B cell (primary cell): ENCODE results near the gene SERF2. TPM values are rescaled to one million over a fixed set of nuclear protein-coding genes. Genes with fewer than 3 reads are reported as not detected.
"Not testable (repeated sequence)": the region's sequence is repeated elsewhere in the genome, so short reads cannot be mapped to it uniquely, and the experiment has no call there.

Experiments
- ATAC-seq: fragments of 200-7000 bp; cut with Tn5 transposase; one replicate; pipeline ENCODE4 v1.10.0; 2021; ENCODE audit warnings: low read depth, mild to moderate bottlenecking, moderate number of reproducible peaks, moderate library complexity
- CTCF ChIA-PET: fragments of 350-600 bp; sonication (Branson Sonifier 250); formaldehyde crosslinking; loops from one replicate; lab custom pipeline; 2021; ENCODE audit warnings: antibody characterized with exemption, inconsistent platforms; lab: Charles Lee
- POLR2A ChIA-PET: fragments of 350-600 bp; sonication (Branson Sonifier 250); formaldehyde crosslinking; loops from one replicate; lab custom pipeline; 2021; ENCODE audit warnings: antibody characterized with exemption; lab: Charles Lee
- DNase-seq: peaks from one replicate; pipeline ENCODE4 v3.0.0; 2013
- H2AFZ ChIP-seq: 2 replicates; pipeline ENCODE4 v1.6.1; 2012; ENCODE audit warnings: mild to moderate bottlenecking, low read depth, low read length; ENCODE audit not compliant: insufficient read depth, poor library complexity, severe bottlenecking
- H3K27ac ChIP-seq, 2 donors: 1 replicate in 1 of 2; 2 replicates in 1 of 2; pipeline ENCODE4 v1.5.1; 2012 to 2013; ENCODE audit warnings: low read length in 2 of 2, mild to moderate bottlenecking in 2 of 2, moderate library complexity in 1 of 2
- H3K27me3 ChIP-seq, 4 experiments: fragments of 200-600 bp in 1 of 4; sonication (generic) in 1 of 4; replicated peaks in 1 of 4; 1 replicate in 2 of 4; 2 replicates in 2 of 4; pipeline versions ENCODE4 v1.6.1 to v1.7.0; 2013 to 2016; ENCODE audit warnings: low read length in 3 of 4, mild to moderate bottlenecking in 2 of 4, mixed read lengths in 1 of 4, moderate library complexity in 1 of 4; ENCODE audit not compliant: insufficient read depth in 4 of 4, control insufficient read depth in 3 of 4; ENCODE audit errors: control extremely low read depth in 1 of 4
- H3K36me3 ChIP-seq, 2 experiments: replicated peaks in 1 of 2; 1 replicate in 1 of 2; 2 replicates in 1 of 2; pipeline versions ENCODE4 v1.6.1 to v1.7.1; 2013; ENCODE audit warnings: low read length in 1 of 2; ENCODE audit not compliant: insufficient read depth in 2 of 2, control insufficient read depth in 1 of 2; ENCODE audit errors: control extremely low read depth in 1 of 2, extremely low read depth in 1 of 2
- H3K4me1 ChIP-seq, 2 donors: fragments of 200-600 bp in 1 of 2; sonication (generic) in 1 of 2; 1 replicate in 1 of 2; 2 replicates in 1 of 2; pipeline versions ENCODE4 v1.5.1 to v1.6.1; 2013 to 2017; ENCODE audit warnings: low read length in 2 of 2; ENCODE audit not compliant: control insufficient read depth in 2 of 2, insufficient read depth in 2 of 2
- H3K4me2 ChIP-seq: replicated peaks from 2 replicates; pipeline ENCODE3; 2012; ENCODE audit warnings: mild to moderate bottlenecking, low read depth, low read length; ENCODE audit not compliant: poor library complexity, severe bottlenecking
- H3K4me3 ChIP-seq, 5 experiments: fragments of 200-600 bp in 1 of 5; sonication (generic) in 1 of 5; 1 replicate in 3 of 5; 2 replicates in 2 of 5; pipeline versions ENCODE4 v1.5.1 to v1.7.0; 2011 to 2016; ENCODE audit warnings: low read length in 4 of 5, mild to moderate bottlenecking in 4 of 5, low read depth in 2 of 5, control low read depth in 1 of 5, moderate library complexity in 1 of 5; ENCODE audit not compliant: insufficient read depth in 1 of 5; ENCODE audit errors: control extremely low read depth in 1 of 5, extremely low read depth in 1 of 5
- H3K79me2 ChIP-seq: fragments of 200-600 bp; sonication (generic); one replicate; pipeline ENCODE4 v1.6.0; 2016; ENCODE audit warnings: low read length; ENCODE audit not compliant: control insufficient read depth, insufficient read depth
- H3K9ac ChIP-seq: fragments of 200-600 bp; sonication (generic); 2 replicates; pipeline ENCODE4 v1.6.1; 2017; ENCODE audit warnings: mild to moderate bottlenecking, low read length, moderate library complexity
- H3K9me3 ChIP-seq, 3 donors: one replicate each; pipeline versions ENCODE4 v1.6.1 to v1.7.1; 2013; ENCODE audit warnings: low read length in 2 of 3; ENCODE audit not compliant: control insufficient read depth in 2 of 3, insufficient read depth in 1 of 3; ENCODE audit errors: control extremely low read depth in 1 of 3
- H4K20me1 ChIP-seq: 2 replicates; pipeline ENCODE4 v1.6.0; 2012; ENCODE audit warnings: mild to moderate bottlenecking, low read length; ENCODE audit not compliant: insufficient read depth, control insufficient read depth, poor library complexity, severe bottlenecking
- H3K27ac Mint-ChIP-seq: one replicate; pipeline ENCODE4 v1.8.0; 2021; ENCODE audit warnings: mixed read lengths
- H3K27me3 Mint-ChIP-seq: one replicate; pipeline ENCODE4 v1.8.0; 2021; ENCODE audit warnings: mixed read lengths
- H3K4me1 Mint-ChIP-seq: one replicate; pipeline ENCODE4 v1.8.0; 2021; ENCODE audit warnings: mixed read lengths
- H3K4me3 Mint-ChIP-seq: one replicate; pipeline ENCODE4 v1.8.0; 2021; ENCODE audit warnings: mixed read lengths
- H3K9me3 Mint-ChIP-seq: one replicate; pipeline ENCODE4 v1.8.0; 2022; ENCODE audit warnings: mixed read lengths; ENCODE audit not compliant: insufficient read depth
- CTCF ChIP-seq: fragments of 200-600 bp; IDR thresholded peaks from one replicate; pipeline ENCODE4 v1.8.0; 2022; ENCODE audit warnings: antibody characterized with exemption, mild to moderate bottlenecking
- EZH2 ChIP-seq: IDR thresholded peaks from 2 replicates; pipeline ENCODE4 v1.6.1; 2012; ENCODE audit warnings: borderline replicate concordance, low read depth, mild to moderate bottlenecking, moderate library complexity, low read length; ENCODE audit not compliant: insufficient read depth, poor library complexity, severe bottlenecking
- WGBS: methylation state at CpG from one replicate; pipeline ENCODE4 v1.1.5; 2013; ENCODE audit warnings: missing lambda C conversion rate; ENCODE audit not compliant: insufficient coverage; 5-methylcytosine and 5-hydroxymethylcytosine counted together
- intact Hi-C: fragments of 100-400 bp; cut with micrococcal nuclease; formaldehyde crosslinking; loops from one replicate; pipeline ENCODE4 v1.10.0; 2022
- polyA plus RNA-seq: library from polyadenylated mRNA; depleted of rRNA; stranded (reverse); fragments of >200 nt; gene quantifications from 2 replicates; pipeline ENCODE4 v1.2.3, GENCODE V29; 2012
- total RNA-seq, 2 donors: library from RNA; stranded (reverse); fragments of 120-200 nt in 1 of 2; gene quantifications; 1 replicate in 1 of 2; 2 replicates in 1 of 2; pipeline versions ENCODE4 v1.2.3 to v1.2.4, GENCODE V29; 2013 to 2022

The SERF2 gene
- total and polyA plus RNA-seq, 2 donors (not counting 1 experiment from before 2014, with no cell fraction given) = 455 to 806 TPM

- Mint-ChIP-seq H3K4me3 (peak within 1 kb of the TSS; percentile 98), H3K27me3 (no peaks in the 10 kb centered on the region), H3K4me1 (peaks cover 44% of the 10 kb centered on the region), H3K9me3 (no peaks in the 10 kb centered on the region), H3K27ac (peak within 1 kb of the TSS; percentile 96)
- H3K9me3 ChIP-seq = peaks cover 0 to 9% (median 0%) of the 10 kb centered on the region in 3 donors
- peak within 1 kb of the TSS; percentile 85 to 99 (median 90) for H3K4me3 ChIP-seq
- peaks cover 14 to 27% of the 10 kb centered on the region in 2 donors for H3K4me1 ChIP-seq
- TF ChIP-seq CTCF (no peak), EZH2 (no peak)
- ATAC-seq (peak; percentile 98), DNase-seq (peak; percentile 92)
- H3K27me3 ChIP-seq = no peaks in the 10 kb centered on the region
- H3K9ac ChIP-seq = peak within 1 kb of the TSS; percentile 90
- ChIA-PET POLR2A (interaction anchor here (0.6 to 2.2 kb wide), 6 partner anchors 9 to 24 kb away, joined by 3 to 17 read pairs (median 6); partner anchors contain the start of genes ELL3, MFAP1 and SERF2), CTCF (interaction anchor here (0.8 to 2.0 kb wide), 7 partner anchors 9 to 30 kb away, joined by 3 to 18 read pairs (median 6); partner anchors contain the start of genes ELL3 and MFAP1)
- H2AFZ ChIP-seq = peak within 1 kb of the TSS; percentile 82
- H3K27ac ChIP-seq = peak within 1 kb of the TSS; percentile 79 to 81
- H3K36me3 ChIP-seq = peaks cover 0 to 47% of the 10 kb centered on the region in 2 experiments
- intact Hi-C loops = loop anchor here (1.0 to 5.0 kb wide), 4 partner anchors 8 to 33 kb away; partner anchors contain the start of genes MFAP1 and SERF2
- WGBS = 9% methylated on average over 44 of the region's 44 CpGs
- H3K4me2 ChIP-seq = peak within 1 kb of the TSS; percentile 90
- H4K20me1 ChIP-seq = peaks cover 17% of the 10 kb centered on the region
- peaks cover 28% of the 10 kb centered on the region for H3K79me2 ChIP-seq
Measured at GRCh38 chr15:43800286-43801141, 8.4 kb downstream of the SERF2 start, which contains the start of gene HYPK. Gene HYPK (plus strand): TSS chr15:43800599. CDS start chr15:43800623, 24 bp downstream.

GRCh38 chr15:43802676-43803075 is 10.6 kb downstream of the SERF2 start:
- CTCF ChIA-PET, H3K9me3 Mint-ChIP-seq, H3K27me3 ChIP-seq, ATAC-seq, H3K4me3 ChIP-seq, H3K4me3 Mint-ChIP-seq, H3K9ac ChIP-seq, DNase-seq, H3K27ac ChIP-seq, H2AFZ ChIP-seq, POLR2A ChIA-PET, H3K4me2 ChIP-seq, H3K27ac Mint-ChIP-seq, H3K27me3 Mint-ChIP-seq, H3K9me3 ChIP-seq, H4K20me1 ChIP-seq: not testable (repeated sequence)
- peaks cover 16 to 28% of the 10 kb centered on the region in 2 donors for H3K4me1 ChIP-seq
- peaks cover 0 to 45% of the 10 kb centered on the region in 2 experiments for H3K36me3 ChIP-seq
- peaks cover 28% of the 10 kb centered on the region for H3K79me2 ChIP-seq
- peaks cover 37% of the 10 kb centered on the region for H3K4me1 Mint-ChIP-seq
- WGBS = 100% methylated on average over 4 of the region's 7 CpGs
- intact Hi-C loops = loop anchor here (5.0 kb wide), 1 partner anchor 35 kb away; no protein-coding TSS in a partner anchor
